Upper lobe of right lung (tissue), 1 donor: ENCODE results near the gene DUS2. TPM values are rescaled to one million over a fixed set of nuclear protein-coding genes. Genes with fewer than 3 reads are reported as not detected.
A peak's percentile ranks its signal among the peaks of the same experiment; 100 is the strongest.
"Not testable (repeated sequence)": the region's sequence is repeated elsewhere in the genome, so short reads cannot be mapped to it uniquely, and the experiment has no call there.

ENCODE experiments used
- ATAC-seq: fragments of 200-7000 bp; cut with Tn5 transposase; one replicate; pipeline ENCODE4 v1.9.1; 2020; ENCODE audit warnings: mild to moderate bottlenecking, moderate library complexity
- DNase-seq: peaks from one replicate; pipeline ENCODE4 v3.0.0-alpha.2; 2020
- H3K27ac ChIP-seq: fragments of 200-600 bp; one replicate; pipeline ENCODE4 v1.8.0; 2022
- H3K27me3 ChIP-seq: fragments of 200-600 bp; one replicate; pipeline ENCODE4 v1.8.0; 2022; ENCODE audit warnings: mild to moderate bottlenecking
- H3K36me3 ChIP-seq: fragments of 200-600 bp; one replicate; pipeline ENCODE4 v1.8.0; 2022
- H3K4me1 ChIP-seq: fragments of 200-600 bp; one replicate; pipeline ENCODE4 v1.8.0; 2022
- H3K4me3 ChIP-seq: fragments of 200-600 bp; one replicate; pipeline ENCODE4 v1.8.0; 2022; ENCODE audit warnings: mild to moderate bottlenecking
- H3K9me3 ChIP-seq: fragments of 200-600 bp; one replicate; pipeline ENCODE4 v1.8.0; 2022
- intact Hi-C: fragments of 100-400 bp; cut with DNase I; formaldehyde crosslinking; loops from one replicate; pipeline ENCODE4 v1.11.0; 2022
- total RNA-seq: library from RNA; stranded (reverse); fragmentation: NEBNext Ultra II Directional; extraction: Animal tissue kit (Norgen Biotek cat#: 25700); gene quantifications from one replicate; pipeline ENCODE4 v1.2.1, GENCODE V29; 2021
- TF ChIP-seq, protein P1 (sequence below): fragments of 200-600 bp; IDR thresholded peaks from one replicate; pipeline ENCODE4 v1.8.0; 2022; ENCODE audit warnings: antibody characterized with exemption
- donor health status: DM: no; HTN: yes; CAD: no; lungs with severe emphysema.

The DUS2 gene
- total RNA-seq, 1 donor from 2014 or later: 11.2 TPM

GRCh38 chr16:67996666-67997065 lies 26.4 kb upstream of the DUS2 start:
- TF ChIP-seq, protein P1, sequence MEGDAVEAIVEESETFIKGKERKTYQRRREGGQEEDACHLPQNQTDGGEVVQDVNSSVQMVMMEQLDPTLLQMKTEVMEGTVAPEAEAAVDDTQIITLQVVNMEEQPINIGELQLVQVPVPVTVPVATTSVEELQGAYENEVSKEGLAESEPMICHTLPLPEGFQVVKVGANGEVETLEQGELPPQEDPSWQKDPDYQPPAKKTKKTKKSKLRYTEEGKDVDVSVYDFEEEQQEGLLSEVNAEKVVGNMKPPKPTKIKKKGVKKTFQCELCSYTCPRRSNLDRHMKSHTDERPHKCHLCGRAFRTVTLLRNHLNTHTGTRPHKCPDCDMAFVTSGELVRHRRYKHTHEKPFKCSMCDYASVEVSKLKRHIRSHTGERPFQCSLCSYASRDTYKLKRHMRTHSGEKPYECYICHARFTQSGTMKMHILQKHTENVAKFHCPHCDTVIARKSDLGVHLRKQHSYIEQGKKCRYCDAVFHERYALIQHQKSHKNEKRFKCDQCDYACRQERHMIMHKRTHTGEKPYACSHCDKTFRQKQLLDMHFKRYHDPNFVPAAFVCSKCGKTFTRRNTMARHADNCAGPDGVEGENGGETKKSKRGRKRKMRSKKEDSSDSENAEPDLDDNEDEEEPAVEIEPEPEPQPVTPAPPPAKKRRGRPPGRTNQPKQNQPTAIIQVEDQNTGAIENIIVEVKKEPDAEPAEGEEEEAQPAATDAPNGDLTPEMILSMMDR: no peak
- intact Hi-C loops: no loop called here

GRCh38 chr16:67998231-67998778 lies 24.8 kb upstream of the DUS2 start:
- H3K36me3 ChIP-seq, H3K4me3 ChIP-seq, ATAC-seq, H3K27me3 ChIP-seq, intact Hi-C loops, H3K9me3 ChIP-seq, DNase-seq: not testable (repeated sequence)
- Histone ChIP-seq H3K4me1 (peaks cover 27% of the 10 kb centered on the region), H3K27ac (peak overlapping the region; percentile 79)

More at GRCh38 chr16:67996666-67997065, 26.4 kb upstream of the DUS2 start:
- no peak overlapping the region for H3K27ac ChIP-seq
- no peak for DNase-seq
- H3K27me3 ChIP-seq: no peaks in the 10 kb centered on the region
- peaks cover 33% of the 10 kb centered on the region for H3K4me1 ChIP-seq
- H3K36me3 ChIP-seq: no peaks in the 10 kb centered on the region
- H3K4me3 ChIP-seq: no peak overlapping the region
- no peak for ATAC-seq
- no peaks in the 10 kb centered on the region for H3K9me3 ChIP-seq

DNA sequence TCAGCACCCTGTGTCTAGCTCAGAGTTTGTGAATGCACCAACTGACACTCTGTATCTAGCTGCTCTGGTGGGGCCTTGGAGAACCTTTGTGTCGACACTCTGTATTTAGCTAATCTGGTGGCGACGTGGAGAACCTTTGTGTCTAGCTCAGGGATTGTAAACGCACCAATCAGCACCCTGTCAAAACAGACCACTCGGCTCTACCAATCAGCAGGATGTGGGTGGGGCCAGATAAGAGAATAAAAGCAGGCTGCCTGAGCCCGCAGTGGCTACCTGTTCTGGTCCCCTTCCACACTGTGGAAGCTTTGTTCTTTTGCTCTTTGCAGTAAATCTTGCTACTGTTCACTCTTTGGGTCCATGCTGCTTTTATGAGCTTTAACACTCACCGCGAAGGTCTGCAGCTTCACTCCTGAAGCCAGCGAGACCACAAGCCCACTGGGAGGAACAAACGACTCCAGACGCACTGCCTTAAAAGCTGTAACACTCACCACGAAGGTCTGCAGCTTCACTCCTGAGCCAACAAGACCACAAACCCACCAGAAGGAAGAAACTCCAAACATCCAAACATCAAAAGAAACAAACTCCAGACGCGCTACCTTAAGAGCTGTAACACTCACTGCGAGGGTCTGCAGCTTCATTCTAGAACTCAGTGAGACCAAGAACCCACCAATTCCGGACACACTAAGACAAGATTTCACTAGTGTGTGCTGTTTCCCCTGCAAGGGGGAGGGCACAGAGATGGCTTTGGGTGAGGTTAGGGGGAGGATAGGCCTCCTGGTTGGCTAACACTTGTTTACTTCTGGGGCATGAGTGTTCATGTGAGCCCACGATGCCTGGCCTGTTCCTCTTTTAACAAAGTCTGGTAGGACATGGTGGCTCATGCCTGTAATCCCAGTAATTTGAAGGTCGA lies 24.1 kb upstream of the DUS2 start, which contains the start of gene DPEP2:
TSS of gene DPEP2 (minus strand) at position 706 of the 910 bp plus-strand sequence. CDS start 6,272 bp downstream, outside the sequence.
- H3K27me3 ChIP-seq, intact Hi-C loops, DNase-seq, H3K9me3 ChIP-seq, H3K36me3 ChIP-seq: not testable (repeated sequence)
- peak within 1 kb of the TSS; percentile 36 for H3K4me3 ChIP-seq
- peak within 1 kb of the TSS; percentile 79 for H3K27ac ChIP-seq
- ATAC-seq: peak; percentile 94
- peaks cover 21% of the 10 kb centered on the region for H3K4me1 ChIP-seq

- DNase-seq (no peak), ATAC-seq (peak; percentile 79)
- H3K9me3 ChIP-seq: no peaks in the 10 kb centered on the region
- TF ChIP-seq, protein P1: no peak
- peak overlapping the region; percentile 36 for H3K4me3 ChIP-seq
- intact Hi-C loops: no loop called here
- no peaks in the 10 kb centered on the region for H3K36me3 ChIP-seq
- H3K27me3 ChIP-seq: no peaks in the 10 kb centered on the region
- H3K27ac ChIP-seq: peak overlapping the region; percentile 79
- H3K4me1 ChIP-seq: peaks cover 25% of the 10 kb centered on the region
Measured at GRCh38 chr16:67999985-68000384, 23.1 kb upstream of the DUS2 start.

DNA sequence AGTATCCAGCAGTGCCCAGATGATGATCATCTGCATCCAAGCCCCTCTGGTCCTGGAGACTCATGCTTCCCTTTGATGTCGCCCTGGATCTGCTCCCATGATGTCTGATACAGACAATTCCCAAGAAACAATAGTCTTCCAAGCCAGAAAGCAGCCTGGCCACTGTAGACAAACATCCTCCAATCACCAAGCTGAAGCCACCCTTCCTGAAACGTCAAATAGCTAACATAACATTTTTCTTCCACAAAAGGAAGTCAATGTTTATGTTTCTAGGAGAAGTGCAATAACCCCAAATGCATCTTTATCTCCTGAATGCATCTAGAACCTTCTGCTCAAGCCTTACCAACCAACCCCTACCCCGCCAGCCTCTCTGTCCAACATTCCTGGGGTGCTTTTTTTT lies 22.6 kb upstream of the DUS2 start:
- Histone ChIP-seq H3K27me3 (no peaks in the 10 kb centered on the region), H3K27ac (peak overlapping the region; percentile 79), H3K9me3 (no peaks in the 10 kb centered on the region), H3K36me3 (no peaks in the 10 kb centered on the region), H3K4me3 (peak overlapping the region; percentile 36), H3K4me1 (peaks cover 30% of the 10 kb centered on the region)
- TF ChIP-seq, protein P1: no peak
- ATAC-seq (peak; percentile 52), DNase-seq (no peak)
- intact Hi-C loops: no loop called here

GRCh38 chr16:68003031-68003430 lies 20.1 kb upstream of the DUS2 start:
- intact Hi-C loops: no loop called here
- ATAC-seq (no peak), DNase-seq (no peak)

More at GRCh38 chr16:68003031-68003430, 20.1 kb upstream of the DUS2 start:
- TF ChIP-seq, protein P1: no peak
- Histone ChIP-seq H3K9me3 (no peaks in the 10 kb centered on the region), H3K36me3 (no peaks in the 10 kb centered on the region), H3K27me3 (no peaks in the 10 kb centered on the region), H3K4me3 (no peak overlapping the region), H3K4me1 (peaks cover 38% of the 10 kb centered on the region), H3K27ac (no peak overlapping the region)
